SU-DHL-6 (cell line): Measurements from ENCODE around the gene CEP295NL.

Experiments
- H2AFZ ChIP-seq: fragments of 200-600 bp; sonication (generic); 2 replicates; pipeline ENCODE4 v1.6.1; 2014; ENCODE audit warnings: low read depth, mild to moderate bottlenecking, moderate library complexity, mixed read lengths, antibody characterized with exemption, low read length; ENCODE audit not compliant: severe bottlenecking
- H3F3A ChIP-seq: fragments of 200-600 bp; shearing (Covaris generic); 2 replicates; pipeline ENCODE4 v1.6.0; 2016; ENCODE audit warnings: antibody characterized with exemption, mild to moderate bottlenecking; ENCODE audit not compliant: insufficient read depth
- H3K27ac ChIP-seq: fragments of 200-600 bp; sonication (generic); 2 replicates; pipeline ENCODE4 v1.5.1; 2016; ENCODE audit warnings: low read depth, mild to moderate bottlenecking, low read length, moderate library complexity, mixed read lengths
- H3K27me3 ChIP-seq: fragments of 200-600 bp; sonication (generic), shearing (Covaris generic); 2 replicates; pipeline ENCODE4 v1.6.0; 2014; ENCODE audit warnings: mild to moderate bottlenecking, low read length
- H3K36me3 ChIP-seq: fragments of 200-600 bp; sonication (generic); 2 replicates; pipeline ENCODE4 v1.6.1; 2014; ENCODE audit warnings: mild to moderate bottlenecking, low read length, mixed read lengths
- H3K4me2 ChIP-seq: fragments of 300-600, 200-600 bp; shearing (Covaris generic), sonication (generic); 2 replicates; pipeline ENCODE4 v1.6.0; 2014; ENCODE audit warnings: low read length, low read depth, mild to moderate bottlenecking; ENCODE audit not compliant: poor library complexity, severe bottlenecking
- H3K4me3 ChIP-seq: fragments of 200-600 bp; sonication (generic); 2 replicates; pipeline ENCODE4 v1.5.1; 2014; ENCODE audit warnings: antibody characterized with exemption, low read length, mild to moderate bottlenecking, mixed read lengths; ENCODE audit not compliant: insufficient read depth, poor library complexity, severe bottlenecking
- H3K79me2 ChIP-seq: fragments of 200-600 bp; sonication (generic); 2 replicates; pipeline ENCODE4 v1.6.1; 2014; ENCODE audit warnings: mild to moderate bottlenecking, low read length, moderate library complexity; ENCODE audit not compliant: insufficient read depth
- H3K9ac ChIP-seq: fragments of 200-600 bp; sonication (generic); 2 replicates; pipeline ENCODE4 v1.7.0; 2014; ENCODE audit warnings: mild to moderate bottlenecking, low read length
- H3K9me2 ChIP-seq: fragments of 200-600 bp; sonication (generic); replicated peaks from 2 replicates; pipeline ENCODE4 v1.6.1; 2014; ENCODE audit warnings: low read length; ENCODE audit not compliant: insufficient read depth
- H3K9me3 ChIP-seq: fragments of 200-600 bp; sonication (generic); 2 replicates; pipeline ENCODE4 v1.6.1; 2014; ENCODE audit warnings: low read length, mixed read lengths; ENCODE audit not compliant: insufficient read depth
- H4K20me1 ChIP-seq: fragments of 200-600 bp; sonication (generic); 2 replicates; pipeline ENCODE4 v1.6.1; 2014; ENCODE audit warnings: low read depth, mild to moderate bottlenecking, antibody characterized with exemption, low read length, moderate library complexity, mixed read lengths
- CTCF ChIP-seq: fragments of 200-600 bp; sonication (generic); IDR thresholded peaks from one replicate; pipeline ENCODE4 v1.5.1; 2017; ENCODE audit warnings: antibody characterized with exemption, mild to moderate bottlenecking, low read length, moderate library complexity; ENCODE audit not compliant: insufficient read depth, poor library complexity, severe bottlenecking
- EZH2phosphoT487 ChIP-seq: fragments of 200-600 bp; sonication (generic), shearing (Covaris generic); conservative IDR thresholded peaks from 2 replicates; pipeline ENCODE4 v1.6.1; 2018; ENCODE audit warnings: mild to moderate bottlenecking, antibody characterized with exemption, low read length, moderate library complexity, mixed read lengths

Gene CEP295NL, protein sequence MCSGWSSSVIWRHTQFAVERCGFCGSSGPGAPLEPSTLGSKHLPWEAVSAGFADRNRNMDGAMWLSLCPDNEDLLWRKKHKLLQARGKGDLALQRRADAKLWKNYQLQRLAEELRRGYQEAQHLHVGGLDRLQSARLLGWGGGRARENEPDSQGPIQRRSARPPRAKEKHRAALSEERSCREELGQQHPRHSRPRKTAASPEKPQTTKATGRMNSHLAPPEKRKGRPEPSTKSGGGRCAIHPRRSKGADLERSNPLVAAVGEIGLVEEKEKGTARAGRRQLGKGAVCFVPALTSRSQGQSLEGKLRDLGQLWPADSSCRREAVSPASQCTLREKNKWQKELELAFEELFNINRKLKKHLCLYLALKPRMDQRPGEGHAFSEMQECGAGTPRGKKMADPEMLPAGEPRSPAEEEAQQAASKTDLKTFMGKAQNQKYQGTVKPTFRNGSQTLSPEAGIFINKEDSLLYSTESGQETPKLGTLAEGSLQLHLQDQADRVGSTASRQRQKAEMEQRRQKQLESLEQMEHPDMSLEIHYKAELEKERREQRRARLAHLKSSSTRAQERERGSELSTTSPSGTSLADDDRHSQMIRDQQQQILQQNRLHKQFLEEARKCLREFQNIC

GRCh38 chr17:78903101-78903779 is at the start of gene CEP295NL:
CEP295NL (minus strand) TSS chr17:78903201; CDS start chr17:78901828, 1,373 bp downstream.
- Histone ChIP-seq H3F3A (no peaks in the 10 kb centered on the region), H3K36me3 (no peaks in the 10 kb centered on the region), H2AFZ (no peak within 1 kb of the TSS), H3K9ac (no peak within 1 kb of the TSS), H4K20me1 (no peaks in the 10 kb centered on the region), H3K4me3 (no peak within 1 kb of the TSS), H3K4me2 (no peak within 1 kb of the TSS), H3K27me3 (no peaks in the 10 kb centered on the region), H3K27ac (no peak within 1 kb of the TSS), H3K9me3 (no peaks in the 10 kb centered on the region), H3K79me2 (no peaks in the 10 kb centered on the region), H3K9me2 (no peaks in the 10 kb centered on the region)
- TF ChIP-seq CTCF (no peak), EZH2phosphoT487 (no peak)

DNA sequence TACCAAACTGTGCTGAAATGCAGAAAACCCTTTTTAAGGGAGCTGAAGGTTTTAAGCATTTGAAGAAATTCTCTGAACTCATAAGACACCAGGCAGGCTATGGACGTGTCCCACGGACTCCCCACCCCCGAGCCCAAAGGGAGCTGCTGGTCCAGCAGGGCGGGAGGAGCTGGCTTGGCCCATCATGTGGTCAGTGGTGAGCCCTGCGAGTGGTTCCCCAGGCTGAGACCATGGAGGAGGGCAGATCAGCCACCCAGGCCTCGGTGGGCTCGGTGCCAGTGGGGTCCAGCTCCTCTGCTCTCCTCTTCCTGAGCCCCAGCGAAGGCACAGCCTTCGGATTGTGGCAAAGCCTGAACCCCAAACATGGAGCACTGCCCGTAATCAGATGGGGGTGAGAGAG is 49.7 kb upstream of the CEP295NL start:
- Histone ChIP-seq H3K9me2 (no peaks in the 10 kb centered on the region), H3K27me3 (no peaks in the 10 kb centered on the region), H3K4me2 (no peak overlapping the region), H4K20me1 (no peaks in the 10 kb centered on the region), H3K36me3 (no peaks in the 10 kb centered on the region), H3K9ac (no peak overlapping the region), H3K79me2 (no peaks in the 10 kb centered on the region), H3K9me3 (peaks cover 9% of the 10 kb centered on the region; the same call in 1 of the 2 replicates), H3K4me3 (no peak overlapping the region), H3F3A (no peaks in the 10 kb centered on the region), H3K27ac (no peak overlapping the region), H2AFZ (no peak overlapping the region)
- no peak for TF ChIP-seq CTCF
- no peak for TF ChIP-seq EZH2phosphoT487

DNA sequence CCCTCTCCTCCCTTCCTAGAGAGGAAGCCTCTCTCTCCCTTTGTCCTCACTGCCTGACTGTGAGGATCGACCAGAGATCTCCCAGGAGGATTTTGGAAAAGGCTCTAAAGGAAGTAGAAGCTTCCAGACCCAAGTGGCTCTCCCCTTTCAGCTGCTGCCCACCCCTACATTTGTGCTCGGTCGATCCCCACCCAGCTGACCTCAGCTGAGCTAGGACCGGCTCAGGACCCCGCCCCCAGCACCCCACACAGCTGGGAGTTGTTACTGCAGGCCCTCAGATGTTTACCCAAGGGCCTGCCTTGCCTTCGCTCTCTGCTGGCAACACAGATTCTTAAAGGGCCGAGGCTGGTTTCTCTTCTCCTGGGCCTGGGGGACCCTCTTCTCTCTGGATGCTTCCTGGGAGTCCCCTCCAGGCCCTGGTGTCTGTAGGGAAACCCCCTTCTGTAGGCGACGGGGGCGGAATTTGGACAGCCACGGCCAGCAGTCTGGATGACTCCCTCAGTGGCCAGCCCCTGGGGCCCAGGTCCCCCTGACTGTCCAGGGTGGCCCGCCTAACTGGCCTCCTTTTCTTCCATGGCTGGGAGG is 49.1 kb upstream of the CEP295NL start:
- H3K4me2 ChIP-seq: no peak overlapping the region
- H3K9me2 ChIP-seq: no peaks in the 10 kb centered on the region
- H2AFZ ChIP-seq: no peak overlapping the region
- H3K9me3 ChIP-seq: peaks cover 9% of the 10 kb centered on the region; the same call in 1 of the 2 replicates
- no peaks in the 10 kb centered on the region for H3F3A ChIP-seq
- no peaks in the 10 kb centered on the region for H4K20me1 ChIP-seq
- H3K4me3 ChIP-seq: no peak overlapping the region
- H3K27ac ChIP-seq: no peak overlapping the region
- TF ChIP-seq CTCF (no peak), EZH2phosphoT487 (no peak)
- no peaks in the 10 kb centered on the region for H3K36me3 ChIP-seq
- H3K79me2 ChIP-seq: no peaks in the 10 kb centered on the region
- no peak overlapping the region for H3K9ac ChIP-seq
- no peaks in the 10 kb centered on the region for H3K27me3 ChIP-seq
